A673 (cell line): ENCODE data around the gene RPS26.

Experiments
- EZH2 ChIP-seq: fragments of 200-600 bp; sonication (generic); IDR thresholded peaks from 2 replicates; pipeline ENCODE4 v1.6.1; 2017; ENCODE audit warnings: borderline replicate concordance, low read depth, mild to moderate bottlenecking, mixed read lengths, antibody characterized with exemption, low read length; ENCODE audit not compliant: poor library complexity, severe bottlenecking
- TF ChIP-seq, protein P1 (sequence below): fragments of 300-800, 200-600 bp; sonication (generic); conservative IDR thresholded peaks from 2 replicates; pipeline ENCODE4 v1.5.1; 2017; ENCODE audit warnings: low read depth, mild to moderate bottlenecking, antibody characterized with exemption, low read length, moderate library complexity, mixed read lengths

- TF ChIP-seq, protein P1, sequence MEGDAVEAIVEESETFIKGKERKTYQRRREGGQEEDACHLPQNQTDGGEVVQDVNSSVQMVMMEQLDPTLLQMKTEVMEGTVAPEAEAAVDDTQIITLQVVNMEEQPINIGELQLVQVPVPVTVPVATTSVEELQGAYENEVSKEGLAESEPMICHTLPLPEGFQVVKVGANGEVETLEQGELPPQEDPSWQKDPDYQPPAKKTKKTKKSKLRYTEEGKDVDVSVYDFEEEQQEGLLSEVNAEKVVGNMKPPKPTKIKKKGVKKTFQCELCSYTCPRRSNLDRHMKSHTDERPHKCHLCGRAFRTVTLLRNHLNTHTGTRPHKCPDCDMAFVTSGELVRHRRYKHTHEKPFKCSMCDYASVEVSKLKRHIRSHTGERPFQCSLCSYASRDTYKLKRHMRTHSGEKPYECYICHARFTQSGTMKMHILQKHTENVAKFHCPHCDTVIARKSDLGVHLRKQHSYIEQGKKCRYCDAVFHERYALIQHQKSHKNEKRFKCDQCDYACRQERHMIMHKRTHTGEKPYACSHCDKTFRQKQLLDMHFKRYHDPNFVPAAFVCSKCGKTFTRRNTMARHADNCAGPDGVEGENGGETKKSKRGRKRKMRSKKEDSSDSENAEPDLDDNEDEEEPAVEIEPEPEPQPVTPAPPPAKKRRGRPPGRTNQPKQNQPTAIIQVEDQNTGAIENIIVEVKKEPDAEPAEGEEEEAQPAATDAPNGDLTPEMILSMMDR: no peak
- no peak for TF ChIP-seq EZH2
Measured at GRCh38 chr12:56004211-56004610, 37.5 kb upstream of the RPS26 start.
